SK-N-SH treated with all-trans-retinoic acid at 6 μM for 48 hours (cell line): Measurements from ENCODE around the gene RGL4.
"Not testable (repeated sequence)": the region's sequence is repeated elsewhere in the genome, so short reads cannot be mapped to it uniquely, and the experiment has no call there.

Experiments
- ATAC-seq: fragments of 200-7000 bp; cut with Tn5 transposase; 3 replicates; pipeline ENCODE4 v1.9.1; 2020; ENCODE audit warnings: mild to moderate bottlenecking, moderate library complexity
- ARNTL ChIP-seq: fragments of 450-650 bp; formaldehyde crosslinking; IDR thresholded peaks from 2 replicates; pipeline ENCODE4 v1.5.0; 2020; ENCODE audit warnings: low read depth, mild to moderate bottlenecking, moderate library complexity, borderline replicate concordance
- CSDC2 ChIP-seq: fragments of 250-450 bp; sonication (Bioruptor Pico); IDR thresholded peaks from 2 replicates; pipeline ENCODE4 v1.5.0; 2020; ENCODE audit warnings: mild to moderate bottlenecking, moderate library complexity
- ESRRG ChIP-seq: fragments of 250-450 bp; sonication (Bioruptor Pico); IDR thresholded peaks from 2 replicates; pipeline ENCODE4 v1.6.1; 2021; ENCODE audit warnings: mild to moderate bottlenecking
- GLIS3 ChIP-seq: fragments of 250-450 bp; sonication (Bioruptor Pico); IDR thresholded peaks from 2 replicates; pipeline ENCODE4 v1.5.0; 2020; ENCODE audit warnings: mild to moderate bottlenecking, moderate library complexity
- ISL1 ChIP-seq: fragments of 250-450 bp; sonication (Bioruptor Pico); IDR thresholded peaks from 2 replicates; pipeline ENCODE4 v2.1.2; 2022; ENCODE audit warnings: mild to moderate bottlenecking, moderate library complexity
- OSR1 ChIP-seq: fragments of 250-450 bp; sonication (Bioruptor Pico); IDR thresholded peaks from 2 replicates; pipeline ENCODE4 v1.8.0; 2022; ENCODE audit warnings: moderate library complexity, mild to moderate bottlenecking, inconsistent platforms
- PPARA ChIP-seq: fragments of 250-450 bp; sonication (Bioruptor Pico); IDR thresholded peaks from 2 replicates; pipeline ENCODE4 v1.5.0; 2020; ENCODE audit warnings: mild to moderate bottlenecking, borderline replicate concordance
- RARB ChIP-seq: fragments of 250-450 bp; sonication (Bioruptor Pico); IDR thresholded peaks from 2 replicates; pipeline ENCODE4 v1.8.0; 2021; ENCODE audit warnings: mild to moderate bottlenecking, moderate library complexity
- SNAI2 ChIP-seq: fragments of 250-450 bp; sonication (Bioruptor Pico); IDR thresholded peaks from 2 replicates; pipeline ENCODE4 v1.5.0; 2020; ENCODE audit warnings: mild to moderate bottlenecking, moderate library complexity
- TCF4 ChIP-seq: fragments of 250-450 bp; sonication (Bioruptor Pico); IDR thresholded peaks from 2 replicates; pipeline ENCODE4 v1.8.0; 2021; ENCODE audit warnings: mild to moderate bottlenecking, moderate library complexity, borderline replicate concordance
- TOX ChIP-seq: fragments of 250-450 bp; sonication (Bioruptor Pico); IDR thresholded peaks from 2 replicates; pipeline ENCODE4 v1.8.0; 2021; ENCODE audit warnings: mild to moderate bottlenecking, moderate library complexity, borderline replicate concordance
- ZC3H10 ChIP-seq: fragments of 250-450 bp; sonication (Bioruptor Pico); IDR thresholded peaks from 2 replicates; pipeline ENCODE4 v1.5.1; 2021; ENCODE audit warnings: mild to moderate bottlenecking, moderate library complexity
- ZFP3 ChIP-seq: fragments of 250-450 bp; sonication (Bioruptor Pico); IDR thresholded peaks from 2 replicates; pipeline ENCODE4 v1.5.0; 2020; ENCODE audit warnings: mild to moderate bottlenecking, moderate library complexity
- ZFP30 ChIP-seq: fragments of 450-650 bp; formaldehyde crosslinking; IDR thresholded peaks from 2 replicates; pipeline ENCODE4 v1.5.0; 2022; ENCODE audit warnings: mild to moderate bottlenecking, moderate library complexity
- ZNF565 ChIP-seq: fragments of 450-650 bp; formaldehyde crosslinking; conservative IDR thresholded peaks from 2 replicates; pipeline ENCODE4 v1.5.0; 2020; ENCODE audit warnings: low read depth, mild to moderate bottlenecking, moderate library complexity
- ZNF70 ChIP-seq: fragments of 450-650 bp; formaldehyde crosslinking; IDR thresholded peaks from 2 replicates; pipeline ENCODE4 v1.5.0; 2020; ENCODE audit warnings: mild to moderate bottlenecking, moderate library complexity
- ZNF8 ChIP-seq: fragments of 450-650 bp; formaldehyde crosslinking; IDR thresholded peaks from 2 replicates; pipeline ENCODE4 v1.5.0; 2020; ENCODE audit warnings: mild to moderate bottlenecking, moderate library complexity
- TF ChIP-seq, protein P1 (sequence below): fragments of 250-450 bp; sonication (Bioruptor Pico); IDR thresholded peaks from 2 replicates; pipeline ENCODE4 v1.8.0; 2020; ENCODE audit warnings: mild to moderate bottlenecking, moderate library complexity, borderline replicate concordance
- TF ChIP-seq, protein P2 (sequence below): fragments of 250-450 bp; sonication (Bioruptor Pico); IDR thresholded peaks from 2 replicates; pipeline ENCODE4 v1.5.0; 2020; ENCODE audit warnings: mild to moderate bottlenecking, moderate library complexity
- TF ChIP-seq, protein P3 (sequence below): fragments of 250-450 bp; sonication (Bioruptor Pico); IDR thresholded peaks from 2 replicates; pipeline ENCODE4 v1.5.1; 2021; ENCODE audit warnings: mild to moderate bottlenecking, moderate library complexity
- TF ChIP-seq, protein P4 (sequence below): fragments of 250-450 bp; sonication (Bioruptor Pico); IDR thresholded peaks from 2 replicates; pipeline ENCODE4 v1.8.0; 2021; ENCODE audit warnings: low read depth, mild to moderate bottlenecking, moderate library complexity, borderline replicate concordance
- TF ChIP-seq, protein P5 (sequence below): fragments of 250-450 bp; sonication (Bioruptor Pico); IDR thresholded peaks from 2 replicates; pipeline ENCODE4 v1.5.1; 2020; ENCODE audit warnings: low read depth, mild to moderate bottlenecking, moderate library complexity

Gene RGL4

DNA sequence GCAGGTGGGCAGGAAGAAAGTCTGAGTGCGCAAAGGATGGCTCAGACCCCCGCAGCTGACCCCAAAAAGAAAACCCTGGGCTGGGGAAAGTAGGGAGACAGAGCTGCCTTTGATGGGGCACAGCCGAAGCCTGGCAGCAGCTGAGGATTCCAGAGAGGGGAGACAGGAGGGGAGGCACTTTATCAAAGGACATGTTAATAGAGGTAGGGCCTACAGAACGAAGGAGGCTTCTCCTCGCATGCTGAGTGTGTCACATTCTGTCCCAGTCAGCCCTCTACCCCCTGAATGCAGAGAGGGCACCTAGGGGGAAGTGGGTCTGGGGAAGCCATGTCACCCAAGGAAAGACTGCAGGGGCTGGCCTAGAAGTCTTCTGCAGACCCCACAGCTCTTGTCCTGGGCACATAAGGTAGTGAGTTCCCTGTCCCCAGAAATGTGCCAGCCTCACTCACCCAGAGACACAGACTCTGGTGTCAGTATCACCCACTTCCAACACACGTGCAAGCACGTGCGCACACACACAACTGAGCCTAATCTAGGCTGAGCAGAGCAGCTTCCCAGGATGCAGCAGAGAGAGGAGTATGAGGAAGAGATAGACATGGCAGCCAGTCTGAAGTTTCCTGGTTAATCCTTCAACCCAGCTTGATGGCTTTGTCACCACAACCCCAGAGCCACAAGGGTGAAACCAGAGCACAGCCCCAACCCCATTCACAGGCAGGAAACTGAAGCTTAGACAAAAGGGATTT lies 18.3 kb upstream of the RGL4 start:
- peak; percentile 95 for TF ChIP-seq ZNF70 (CRISPR knock-in tag)
- ATAC-seq: not testable (repeated sequence)

DNA sequence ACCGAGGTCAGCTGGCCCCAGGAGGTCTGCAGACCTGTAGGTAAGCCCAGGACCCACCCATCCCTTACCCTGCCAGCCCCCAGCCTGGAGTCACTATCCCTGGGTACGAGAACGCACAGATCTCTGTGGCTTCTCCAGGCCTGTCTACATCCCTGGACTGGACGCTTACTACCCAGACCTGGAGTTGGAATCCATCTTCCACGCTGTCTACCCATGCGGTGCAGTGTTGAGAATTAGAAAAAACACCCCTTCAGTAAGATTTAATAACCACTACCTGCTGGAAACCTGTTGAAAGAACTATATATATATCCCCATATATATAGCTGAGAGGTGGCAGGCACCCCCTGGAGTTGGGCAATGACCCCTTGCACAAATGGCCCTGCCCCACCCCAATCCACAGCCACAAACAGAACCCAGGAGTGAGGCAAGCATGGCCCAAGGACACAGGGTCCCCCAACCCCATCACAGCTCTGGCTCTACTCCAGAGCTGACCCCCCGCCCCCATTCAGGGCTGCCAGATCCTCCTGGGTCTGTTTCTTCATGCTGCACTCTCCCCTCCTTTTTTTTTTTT lies 17.7 kb upstream of the RGL4 start:
- ATAC-seq: no peak

DNA sequence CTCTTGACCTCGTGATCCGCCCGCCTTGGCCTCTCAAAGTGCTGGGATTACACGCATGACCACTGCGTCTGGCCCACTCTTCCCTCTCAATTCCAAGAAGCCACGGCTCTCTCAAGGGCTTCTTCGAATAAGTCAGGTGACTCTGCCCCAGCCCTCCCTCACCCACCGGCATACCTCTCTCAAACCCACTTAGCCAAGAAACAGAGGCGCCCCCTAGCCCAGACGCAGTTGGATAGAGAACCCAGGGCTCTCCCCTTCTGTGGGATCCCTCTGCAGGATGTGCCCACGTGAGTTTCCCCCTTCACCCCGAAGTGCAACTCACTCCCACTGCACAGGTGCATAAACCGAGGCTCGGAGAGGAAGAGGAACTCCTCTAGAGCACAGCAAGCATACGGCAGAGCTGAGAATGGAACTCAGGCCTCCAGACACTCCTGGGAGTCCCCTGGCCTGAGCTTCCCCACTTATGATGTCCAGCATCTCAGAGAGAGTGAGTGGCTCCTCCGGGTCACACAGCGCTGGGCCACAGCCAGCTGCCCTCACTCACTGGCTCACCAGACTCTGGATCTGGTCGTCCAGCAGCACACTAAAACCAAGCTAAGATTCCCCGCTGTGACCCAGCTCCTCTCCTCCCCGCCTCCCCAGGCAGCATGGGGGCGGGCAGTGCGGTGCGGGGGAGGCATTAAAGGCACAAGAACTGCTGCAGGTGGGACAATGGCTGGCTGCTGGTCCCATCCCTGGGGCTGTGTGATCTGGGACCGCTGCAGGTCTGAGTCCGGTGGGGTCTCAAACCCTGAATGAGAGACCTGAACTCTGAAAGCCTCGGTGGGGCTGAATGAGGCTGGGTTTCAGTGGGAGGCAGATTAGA lies 16.8 kb upstream of the RGL4 start:
- ATAC-seq: no peak
- TF ChIP-seq, protein P1, sequence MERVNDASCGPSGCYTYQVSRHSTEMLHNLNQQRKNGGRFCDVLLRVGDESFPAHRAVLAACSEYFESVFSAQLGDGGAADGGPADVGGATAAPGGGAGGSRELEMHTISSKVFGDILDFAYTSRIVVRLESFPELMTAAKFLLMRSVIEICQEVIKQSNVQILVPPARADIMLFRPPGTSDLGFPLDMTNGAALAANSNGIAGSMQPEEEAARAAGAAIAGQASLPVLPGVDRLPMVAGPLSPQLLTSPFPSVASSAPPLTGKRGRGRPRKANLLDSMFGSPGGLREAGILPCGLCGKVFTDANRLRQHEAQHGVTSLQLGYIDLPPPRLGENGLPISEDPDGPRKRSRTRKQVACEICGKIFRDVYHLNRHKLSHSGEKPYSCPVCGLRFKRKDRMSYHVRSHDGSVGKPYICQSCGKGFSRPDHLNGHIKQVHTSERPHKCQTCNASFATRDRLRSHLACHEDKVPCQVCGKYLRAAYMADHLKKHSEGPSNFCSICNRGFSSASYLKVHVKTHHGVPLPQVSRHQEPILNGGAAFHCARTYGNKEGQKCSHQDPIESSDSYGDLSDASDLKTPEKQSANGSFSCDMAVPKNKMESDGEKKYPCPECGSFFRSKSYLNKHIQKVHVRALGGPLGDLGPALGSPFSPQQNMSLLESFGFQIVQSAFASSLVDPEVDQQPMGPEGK (CRISPR knock-in tag): no peak
- TF ChIP-seq ZNF70 (CRISPR knock-in tag) (no peak), CSDC2 (CRISPR knock-in tag) (no peak), ZNF565 (CRISPR knock-in tag) (no peak), GLIS3 (CRISPR knock-in tag) (no peak)
- TF ChIP-seq, protein P2, sequence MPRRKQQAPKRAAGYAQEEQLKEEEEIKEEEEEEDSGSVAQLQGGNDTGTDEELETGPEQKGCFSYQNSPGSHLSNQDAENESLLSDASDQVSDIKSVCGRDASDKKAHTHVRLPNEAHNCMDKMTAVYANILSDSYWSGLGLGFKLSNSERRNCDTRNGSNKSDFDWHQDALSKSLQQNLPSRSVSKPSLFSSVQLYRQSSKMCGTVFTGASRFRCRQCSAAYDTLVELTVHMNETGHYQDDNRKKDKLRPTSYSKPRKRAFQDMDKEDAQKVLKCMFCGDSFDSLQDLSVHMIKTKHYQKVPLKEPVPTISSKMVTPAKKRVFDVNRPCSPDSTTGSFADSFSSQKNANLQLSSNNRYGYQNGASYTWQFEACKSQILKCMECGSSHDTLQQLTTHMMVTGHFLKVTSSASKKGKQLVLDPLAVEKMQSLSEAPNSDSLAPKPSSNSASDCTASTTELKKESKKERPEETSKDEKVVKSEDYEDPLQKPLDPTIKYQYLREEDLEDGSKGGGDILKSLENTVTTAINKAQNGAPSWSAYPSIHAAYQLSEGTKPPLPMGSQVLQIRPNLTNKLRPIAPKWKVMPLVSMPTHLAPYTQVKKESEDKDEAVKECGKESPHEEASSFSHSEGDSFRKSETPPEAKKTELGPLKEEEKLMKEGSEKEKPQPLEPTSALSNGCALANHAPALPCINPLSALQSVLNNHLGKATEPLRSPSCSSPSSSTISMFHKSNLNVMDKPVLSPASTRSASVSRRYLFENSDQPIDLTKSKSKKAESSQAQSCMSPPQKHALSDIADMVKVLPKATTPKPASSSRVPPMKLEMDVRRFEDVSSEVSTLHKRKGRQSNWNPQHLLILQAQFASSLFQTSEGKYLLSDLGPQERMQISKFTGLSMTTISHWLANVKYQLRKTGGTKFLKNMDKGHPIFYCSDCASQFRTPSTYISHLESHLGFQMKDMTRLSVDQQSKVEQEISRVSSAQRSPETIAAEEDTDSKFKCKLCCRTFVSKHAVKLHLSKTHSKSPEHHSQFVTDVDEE (CRISPR knock-in tag): no peak

More for the DNA sequence above, 17.7 kb upstream of the RGL4 start:
- TF ChIP-seq TOX (CRISPR knock-in tag) (no peak), ZNF8 (CRISPR knock-in tag) (no peak), ISL1 (CRISPR knock-in tag) (no peak), RARB (CRISPR knock-in tag) (no peak), SNAI2 (no peak), PPARA (CRISPR knock-in tag) (no peak), CSDC2 (CRISPR knock-in tag) (no peak), ZNF70 (CRISPR knock-in tag) (no peak), OSR1 (CRISPR knock-in tag) (no peak), TCF4 (CRISPR knock-in tag) (no peak), ARNTL (no peak), ESRRG (no peak), ZFP30 (CRISPR knock-in tag) (no peak), ZC3H10 (CRISPR knock-in tag) (no peak), ZNF565 (CRISPR knock-in tag) (no peak), ZFP3 (CRISPR knock-in tag) (no peak)
- TF ChIP-seq, protein P3, sequence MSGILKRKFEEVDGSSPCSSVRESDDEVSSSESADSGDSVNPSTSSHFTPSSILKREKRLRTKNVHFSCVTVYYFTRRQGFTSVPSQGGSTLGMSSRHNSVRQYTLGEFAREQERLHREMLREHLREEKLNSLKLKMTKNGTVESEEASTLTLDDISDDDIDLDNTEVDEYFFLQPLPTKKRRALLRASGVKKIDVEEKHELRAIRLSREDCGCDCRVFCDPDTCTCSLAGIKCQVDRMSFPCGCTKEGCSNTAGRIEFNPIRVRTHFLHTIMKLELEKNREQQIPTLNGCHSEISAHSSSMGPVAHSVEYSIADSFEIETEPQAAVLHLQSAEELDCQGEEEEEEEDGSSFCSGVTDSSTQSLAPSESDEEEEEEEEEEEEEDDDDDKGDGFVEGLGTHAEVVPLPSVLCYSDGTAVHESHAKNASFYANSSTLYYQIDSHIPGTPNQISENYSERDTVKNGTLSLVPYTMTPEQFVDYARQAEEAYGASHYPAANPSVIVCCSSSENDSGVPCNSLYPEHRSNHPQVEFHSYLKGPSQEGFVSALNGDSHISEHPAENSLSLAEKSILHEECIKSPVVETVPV: no peak
- TF ChIP-seq, protein P1 (CRISPR knock-in tag): no peak
- TF ChIP-seq, protein P4, sequence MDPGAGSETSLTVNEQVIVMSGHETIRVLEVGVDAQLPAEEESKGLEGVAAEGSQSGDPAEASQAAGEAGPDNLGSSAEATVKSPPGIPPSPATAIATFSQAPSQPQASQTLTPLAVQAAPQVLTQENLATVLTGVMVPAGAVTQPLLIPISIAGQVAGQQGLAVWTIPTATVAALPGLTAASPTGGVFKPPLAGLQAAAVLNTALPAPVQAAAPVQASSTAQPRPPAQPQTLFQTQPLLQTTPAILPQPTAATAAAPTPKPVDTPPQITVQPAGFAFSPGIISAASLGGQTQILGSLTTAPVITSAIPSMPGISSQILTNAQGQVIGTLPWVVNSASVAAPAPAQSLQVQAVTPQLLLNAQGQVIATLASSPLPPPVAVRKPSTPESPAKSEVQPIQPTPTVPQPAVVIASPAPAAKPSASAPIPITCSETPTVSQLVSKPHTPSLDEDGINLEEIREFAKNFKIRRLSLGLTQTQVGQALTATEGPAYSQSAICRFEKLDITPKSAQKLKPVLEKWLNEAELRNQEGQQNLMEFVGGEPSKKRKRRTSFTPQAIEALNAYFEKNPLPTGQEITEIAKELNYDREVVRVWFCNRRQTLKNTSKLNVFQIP (CRISPR knock-in tag): no peak
- TF ChIP-seq, protein P5, sequence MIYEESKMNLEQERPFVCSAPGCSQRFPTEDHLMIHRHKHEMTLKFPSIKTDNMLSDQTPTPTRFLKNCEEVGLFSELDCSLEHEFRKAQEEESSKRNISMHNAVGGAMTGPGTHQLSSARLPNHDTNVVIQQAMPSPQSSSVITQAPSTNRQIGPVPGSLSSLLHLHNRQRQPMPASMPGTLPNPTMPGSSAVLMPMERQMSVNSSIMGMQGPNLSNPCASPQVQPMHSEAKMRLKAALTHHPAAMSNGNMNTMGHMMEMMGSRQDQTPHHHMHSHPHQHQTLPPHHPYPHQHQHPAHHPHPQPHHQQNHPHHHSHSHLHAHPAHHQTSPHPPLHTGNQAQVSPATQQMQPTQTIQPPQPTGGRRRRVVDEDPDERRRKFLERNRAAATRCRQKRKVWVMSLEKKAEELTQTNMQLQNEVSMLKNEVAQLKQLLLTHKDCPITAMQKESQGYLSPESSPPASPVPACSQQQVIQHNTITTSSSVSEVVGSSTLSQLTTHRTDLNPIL (CRISPR knock-in tag): no peak

DNA sequence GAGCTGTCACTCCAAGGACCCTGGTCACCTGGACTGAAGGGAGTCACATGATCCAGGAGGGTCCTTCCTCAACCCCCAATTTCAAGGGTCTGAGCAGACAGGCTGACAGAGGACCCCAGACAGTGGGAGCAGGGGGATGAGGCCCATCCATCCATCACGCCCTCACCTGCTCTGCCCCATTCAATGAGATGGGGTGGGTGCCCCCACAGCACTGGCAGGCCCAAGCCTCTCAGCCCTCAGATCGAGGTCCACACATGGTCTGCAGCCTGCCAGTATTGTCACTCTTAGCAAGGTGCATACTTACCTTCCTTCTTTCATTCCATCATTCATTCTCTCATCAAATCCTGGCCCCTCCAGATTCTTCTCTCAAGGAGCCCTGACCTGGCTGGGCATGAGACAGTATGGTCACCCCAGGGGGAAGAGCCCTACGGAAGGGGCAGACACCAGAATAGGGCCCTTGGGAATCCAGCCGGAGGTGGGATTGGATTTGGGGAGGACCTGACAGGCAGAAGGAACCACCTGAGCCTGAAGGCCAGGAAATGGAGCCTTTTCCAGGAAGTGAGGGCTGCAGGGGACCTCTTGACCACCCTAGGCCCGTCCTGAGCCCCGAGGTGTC lies 15.8 kb upstream of the RGL4 start:
- not testable (repeated sequence) for ATAC-seq
